HG02943 (cell line): ENCODE data around the gene RAB25.
"Not testable (repeated sequence)": the region's sequence is repeated elsewhere in the genome, so short reads cannot be mapped to it uniquely, and the experiment has no call there.

Experiments
- ATAC-seq: cut with Tn5 transposase; IDR thresholded peaks from one replicate; pipeline ENCODE4 v1.9.1; 2021; ENCODE audit warnings: mild to moderate bottlenecking, low read depth, moderate library complexity; ENCODE audit not compliant: unreplicated experiment

Gene RAB25

GRCh38 chr1:156054500-156055280 is 6.3 kb upstream of the RAB25 start, which contains the start of gene LAMTOR2:
LAMTOR2 (plus strand) TSS chr1:156054782; CDS start chr1:156054890, 108 bp downstream.
- ATAC-seq = peak; percentile 76

- no peak for ATAC-seq
Observed at GRCh38 chr1:156055281-156056048, 5.5 kb upstream of the RAB25 start.

- no peak for ATAC-seq
Observed at GRCh38 chr1:156056326-156056849, 4.6 kb upstream of the RAB25 start.

GRCh38 chr1:156062189-156062588 is 1.2 kb downstream of the RAB25 start:
- ATAC-seq = no peak

- no peak for ATAC-seq
Observed at GRCh38 chr1:156063997-156064285, 3.0 kb downstream of the RAB25 start.

DNA sequence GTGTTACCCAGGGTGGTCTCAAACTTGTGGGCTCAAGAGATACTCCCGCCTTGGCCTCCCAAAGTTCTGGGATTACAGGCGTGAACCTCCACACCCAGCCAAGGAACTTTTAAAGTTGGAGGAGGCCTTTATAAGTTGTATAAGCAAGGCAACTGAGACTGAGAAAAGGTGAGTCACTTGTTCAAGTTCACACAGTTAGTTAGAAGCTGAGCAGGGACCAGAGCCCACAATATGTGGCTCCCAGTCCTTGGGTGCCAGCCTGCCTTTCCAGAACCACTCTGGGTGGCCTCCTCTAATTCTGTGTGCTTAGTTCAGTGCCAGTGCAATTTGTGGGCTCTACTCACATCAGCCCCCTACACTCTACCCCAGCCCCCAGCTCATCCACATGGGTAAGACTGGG is 3.7 kb downstream of the RAB25 start:
- ATAC-seq = no peak

DNA sequence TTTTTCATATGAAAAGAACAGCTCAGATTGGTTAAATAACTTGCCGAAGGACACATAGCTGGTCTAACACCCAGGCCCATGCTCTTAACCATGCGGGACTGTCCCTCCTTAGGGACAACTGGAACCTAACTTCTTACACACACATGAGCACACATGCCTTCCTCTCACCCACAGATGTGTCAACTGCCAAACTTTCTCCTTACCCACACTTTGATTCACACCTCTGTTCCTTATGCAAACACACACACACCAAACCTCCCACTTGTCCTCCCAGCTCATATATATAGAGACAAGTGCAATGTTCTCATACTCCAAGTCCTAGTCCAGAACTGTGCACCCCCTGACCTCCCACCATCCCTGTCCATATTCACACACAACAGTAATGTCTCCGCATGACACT is 4.3 kb downstream of the RAB25 start:
- no peak for ATAC-seq

DNA sequence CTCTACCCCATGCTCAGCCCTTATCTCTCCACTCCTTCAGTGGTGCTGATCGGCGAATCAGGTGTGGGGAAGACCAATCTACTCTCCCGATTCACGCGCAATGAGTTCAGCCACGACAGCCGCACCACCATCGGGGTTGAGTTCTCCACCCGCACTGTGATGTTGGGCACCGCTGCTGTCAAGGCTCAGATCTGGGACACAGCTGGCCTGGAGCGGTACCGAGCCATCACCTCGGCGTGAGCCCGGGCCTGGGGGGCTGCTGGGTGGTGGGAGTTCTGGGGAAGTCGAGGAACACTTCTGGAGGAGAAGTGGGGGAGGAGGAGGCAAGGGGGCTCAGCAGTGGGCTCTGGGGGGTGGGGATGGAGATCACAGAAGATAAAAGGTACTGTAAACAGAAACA is 4.9 kb downstream of the RAB25 start:
- ATAC-seq = no peak

GRCh38 chr1:156067262-156067661 is 6.3 kb downstream of the RAB25 start:
- no peak for ATAC-seq

- ATAC-seq = no peak
Observed at GRCh38 chr1:156069490-156070455, 8.8 kb downstream of the RAB25 start.

DNA sequence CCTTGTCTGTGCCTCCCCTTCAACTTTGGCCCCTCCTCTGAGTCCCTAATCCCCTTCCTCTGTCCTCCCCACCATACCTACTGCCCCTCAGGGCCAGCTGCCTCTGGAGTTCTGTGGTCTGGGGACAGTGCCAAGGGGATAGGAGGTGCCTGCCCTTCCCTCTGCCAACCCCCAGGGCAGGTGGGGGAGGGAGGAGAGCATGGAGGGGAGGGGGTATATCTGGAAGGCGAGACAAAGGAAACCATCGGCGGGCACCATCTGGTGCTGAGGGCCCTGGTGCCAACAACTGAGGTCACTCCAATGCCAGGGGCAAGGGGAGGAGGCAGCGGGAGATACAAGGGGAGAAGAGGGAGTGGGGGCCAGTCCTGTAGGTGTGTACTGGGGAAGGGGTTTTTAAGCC is 9.6 kb downstream of the RAB25 start:
- ATAC-seq = no peak

- ATAC-seq = not testable (repeated sequence)
Observed at GRCh38 chr1:156071332-156071816, 10.4 kb downstream of the RAB25 start.

- ATAC-seq = no peak
Observed at GRCh38 chr1:156072251-156072650, 11.3 kb downstream of the RAB25 start.

DNA sequence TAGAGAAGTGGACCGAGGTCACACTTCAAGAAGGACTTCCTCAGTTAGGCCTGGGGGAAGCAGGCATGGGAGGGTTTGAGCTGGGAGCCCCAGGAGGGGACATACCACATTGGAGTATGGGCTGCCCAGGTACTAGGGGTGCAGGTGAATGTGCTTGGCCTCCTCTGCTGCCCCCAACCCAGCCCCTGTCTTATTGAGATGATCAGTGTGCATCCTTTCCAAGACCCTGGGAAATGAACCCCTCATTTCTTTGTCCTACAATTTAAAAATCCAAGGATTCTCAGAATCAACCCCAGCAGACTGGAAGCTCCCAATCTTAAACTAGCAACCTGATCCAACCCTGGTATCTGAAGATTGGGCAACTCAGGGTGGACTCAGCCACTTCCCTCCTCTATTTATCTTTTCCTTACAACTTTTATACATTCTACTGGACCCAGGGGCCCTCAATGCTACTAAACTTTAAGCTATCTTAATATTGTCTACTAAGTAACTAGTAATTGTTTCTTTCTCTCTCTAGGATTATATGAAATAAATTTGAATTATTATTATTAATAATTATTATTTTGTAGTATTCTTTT is 12.2 kb downstream of the RAB25 start:
- no peak for ATAC-seq

DNA sequence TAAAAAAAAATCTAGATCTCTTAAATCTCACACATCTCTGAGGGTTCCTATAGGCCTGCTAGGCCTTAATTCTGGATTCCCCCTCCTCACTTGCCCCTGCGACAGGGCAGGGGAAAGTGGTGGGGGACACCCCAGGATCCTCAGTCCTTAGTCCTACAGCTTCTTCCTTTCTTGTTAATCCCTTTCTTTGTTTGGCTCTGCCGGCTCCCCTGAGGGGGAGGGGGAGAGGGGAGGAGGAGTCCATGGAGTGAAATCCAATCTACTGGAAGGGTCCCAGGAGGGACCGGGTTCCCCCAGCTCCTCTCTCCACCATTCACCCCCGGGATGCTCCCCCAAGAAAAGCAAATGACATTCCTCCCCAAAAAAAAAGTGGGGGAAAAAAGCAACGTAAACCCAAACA is 12.8 kb downstream of the RAB25 start:
- ATAC-seq = no peak

- no peak for ATAC-seq
Observed at GRCh38 chr1:156074661-156075060, 13.7 kb downstream of the RAB25 start.

GRCh38 chr1:156075162-156075561 is 14.2 kb downstream of the RAB25 start:
- ATAC-seq = no peak

- no peak for ATAC-seq
Observed at GRCh38 chr1:156075775-156076204, 14.8 kb downstream of the RAB25 start.

- no peak for ATAC-seq
Observed at GRCh38 chr1:156076609-156077429, 15.9 kb downstream of the RAB25 start.
